IMR-90 (cell line): ENCODE results near the gene ZBTB38. TPM values are rescaled to one million over a fixed set of nuclear protein-coding genes. Genes with fewer than 3 reads are reported as not detected.

Source experiments
- ATAC-seq: fragments of 200-7000 bp; cut with Tn5 transposase; 2 replicates; pipeline ENCODE4 v1.9.1; 2020; ENCODE audit warnings: low read depth, mild to moderate bottlenecking, moderate library complexity
- BruUV-seq: library from RNA; stranded (reverse); fragments of 400-500 nt; replicated peaks from 2 replicates; lab custom pipeline; 2021; lab: Mats Ljungman, UMichigan
- CTCF ChIA-PET: fragments of 300-600 bp; formaldehyde crosslinking; extraction: SDS; loops from one replicate; lab custom pipeline; 2021; ENCODE audit warnings: antibody characterized with exemption; lab: Yijun Ruan, JAX
- POLR2A ChIA-PET: fragments of 300-600 bp; sonication (Branson Sonifier 250); formaldehyde crosslinking; loops from one replicate; lab custom pipeline; 2022; ENCODE audit warnings: antibody characterized with exemption; ENCODE audit not compliant: unreplicated experiment; lab: Charles Lee
- DNase-seq: peaks from one replicate; pipeline ENCODE4 v3.0.0; 2013
- H2AFZ ChIP-seq: replicated peaks from 2 replicates; pipeline ENCODE3; 2013; ENCODE audit warnings: low read length, mild to moderate bottlenecking; ENCODE audit not compliant: poor library complexity
- H2AK5ac ChIP-seq: 2 replicates; pipeline ENCODE4 v1.6.1; 2013; ENCODE audit warnings: low read depth, low read length, inconsistent platforms
- H2AK9ac ChIP-seq: replicated peaks from 2 replicates; pipeline ENCODE3; 2013; ENCODE audit warnings: mild to moderate bottlenecking, low read depth, low read length, moderate library complexity; ENCODE audit not compliant: poor library complexity
- H2BK120ac ChIP-seq: 2 replicates; pipeline ENCODE4 v1.6.1; 2013; ENCODE audit warnings: low read depth, low read length, inconsistent platforms
- H2BK15ac ChIP-seq: 3 replicates; pipeline ENCODE4 v1.6.1; 2013; ENCODE audit warnings: low read depth, low read length, inconsistent platforms
- H2BK20ac ChIP-seq: 2 replicates; pipeline ENCODE4 v1.6.1; 2013; ENCODE audit warnings: low read depth, mild to moderate bottlenecking, inconsistent platforms, low read length, moderate library complexity
- H2BK5ac ChIP-seq: 2 replicates; pipeline ENCODE4 v1.6.1; 2013; ENCODE audit warnings: mild to moderate bottlenecking, low read depth, low read length, inconsistent platforms; ENCODE audit not compliant: poor library complexity, severe bottlenecking
- H3K14ac ChIP-seq: replicated peaks from 2 replicates; pipeline ENCODE4 v1.6.1; 2013; ENCODE audit warnings: low read depth, low read length, inconsistent platforms
- H3K18ac ChIP-seq: 2 replicates; pipeline ENCODE4 v1.6.1; 2013; ENCODE audit warnings: low read depth, low read length, control low read depth
- H3K23ac ChIP-seq: 2 replicates; pipeline ENCODE4 v1.6.1; 2013; ENCODE audit warnings: low read depth, low read length, inconsistent platforms
- H3K27ac ChIP-seq: 2 replicates; pipeline ENCODE4 v1.5.1; 2013; ENCODE audit warnings: mild to moderate bottlenecking, control low read depth, low read length; ENCODE audit not compliant: insufficient read depth
- H3K27me3 ChIP-seq: 2 replicates; pipeline ENCODE4 v1.6.1; 2013; ENCODE audit warnings: low read length; ENCODE audit not compliant: control insufficient read depth, insufficient read depth
- H3K36me3 ChIP-seq: 2 replicates; pipeline ENCODE4 v1.6.1; 2013; ENCODE audit warnings: low read length, mixed read lengths; ENCODE audit not compliant: control insufficient read depth, insufficient read depth
- H3K4ac ChIP-seq: 2 replicates; pipeline ENCODE4 v1.6.1; 2013; ENCODE audit warnings: low read depth, low read length, inconsistent platforms
- H3K4me1 ChIP-seq: 2 replicates; pipeline ENCODE4 v1.6.1; 2013; ENCODE audit warnings: low read length, mixed read lengths; ENCODE audit not compliant: control insufficient read depth, insufficient read depth
- H3K4me2 ChIP-seq: 2 replicates; pipeline ENCODE4 v1.6.1; 2013; ENCODE audit warnings: low read depth, mild to moderate bottlenecking, control low read depth, low read length, moderate library complexity
- H3K4me3 ChIP-seq: 2 replicates; pipeline ENCODE4 v1.5.1; 2013; ENCODE audit warnings: low read depth, mild to moderate bottlenecking, control low read depth, low read length, moderate library complexity; ENCODE audit not compliant: insufficient read depth
- H3K56ac ChIP-seq: 2 replicates; pipeline ENCODE4 v1.6.1; 2013; ENCODE audit warnings: low read length, inconsistent platforms; ENCODE audit not compliant: insufficient read depth; ENCODE audit errors: extremely low read depth
- H3K79me1 ChIP-seq, 2 experiments: 2 replicates each; pipeline ENCODE4 v1.6.1; 2013; ENCODE audit warnings: low read length in 2 of 2, inconsistent platforms in 1 of 2, low read depth in 1 of 2
- H3K9ac ChIP-seq: 2 replicates; pipeline ENCODE4 v1.6.1; 2013; ENCODE audit warnings: low read depth, low read length, control low read depth
- H3K9me1 ChIP-seq: 2 replicates; pipeline ENCODE4 v1.6.1; 2013; ENCODE audit warnings: low read length, inconsistent platforms; ENCODE audit not compliant: insufficient read depth
- H3K9me3 ChIP-seq: 2 replicates; pipeline ENCODE4 v1.6.1; 2013; ENCODE audit warnings: low read length; ENCODE audit not compliant: control insufficient read depth, insufficient read depth
- H4K20me1 ChIP-seq: 2 replicates; pipeline ENCODE4 v1.6.1; 2013; ENCODE audit warnings: low read length, inconsistent platforms; ENCODE audit not compliant: insufficient read depth
- H4K5ac ChIP-seq: 2 replicates; pipeline ENCODE4 v1.6.1; 2013; ENCODE audit warnings: mild to moderate bottlenecking, low read depth, low read length, control low read depth
- H4K8ac ChIP-seq, 2 experiments: 2 replicates each; pipeline ENCODE4 v1.6.1; 2013; ENCODE audit warnings: low read depth in 2 of 2, low read length in 2 of 2, control low read depth in 1 of 2, inconsistent platforms in 1 of 2
- H4K91ac ChIP-seq: 2 replicates; pipeline ENCODE4 v1.6.1; 2013; ENCODE audit warnings: low read depth, low read length, inconsistent platforms; ENCODE audit not compliant: insufficient read depth
- BHLHE40 ChIP-seq: fragments of 150-350 bp; IDR thresholded peaks from 2 replicates; pipeline ENCODE4 v1.6.1; 2016; ENCODE audit warnings: mild to moderate bottlenecking, low read depth, low read length
- CEBPB ChIP-seq: IDR thresholded peaks from 2 replicates; pipeline ENCODE4 v1.6.1; 2012; ENCODE audit warnings: low read depth, low read length, improper control_type of control experiment
- CHD1 ChIP-seq: IDR thresholded peaks from 2 replicates; pipeline ENCODE4 v1.6.1; 2012; ENCODE audit warnings: low read depth, low read length, improper control_type of control experiment
- FOS ChIP-seq: fragments of 150-350 bp; IDR thresholded peaks from 2 replicates; pipeline ENCODE4 v1.6.1; 2016; ENCODE audit warnings: low read depth, low read length
- MAFK ChIP-seq: IDR thresholded peaks from 2 replicates; pipeline ENCODE4 v1.6.1; 2012; ENCODE audit warnings: low read depth, low read length, improper control_type of control experiment
- MAZ ChIP-seq: IDR thresholded peaks from 2 replicates; pipeline ENCODE4 v1.6.1; 2012; ENCODE audit warnings: low read depth, mild to moderate bottlenecking, low read length, improper control_type of control experiment, moderate library complexity, borderline replicate concordance
- MXI1 ChIP-seq: IDR thresholded peaks from 2 replicates; pipeline ENCODE4 v1.6.1; 2012; ENCODE audit warnings: low read depth, mild to moderate bottlenecking, low read length, moderate library complexity, borderline replicate concordance
- NFE2L2 ChIP-seq: fragments of 150-350 bp; IDR thresholded peaks from 2 replicates; pipeline ENCODE4 v1.6.1; 2016; ENCODE audit warnings: low read depth, mild to moderate bottlenecking, low read length
- POLR2A ChIP-seq: IDR thresholded peaks from 2 replicates; pipeline ENCODE4 v1.6.1; 2012; ENCODE audit warnings: mild to moderate bottlenecking, low read depth, low read length
- RAD21 ChIP-seq: IDR thresholded peaks from 2 replicates; pipeline ENCODE4 v1.6.1; 2012; ENCODE audit warnings: low read length, improper control_type of control experiment
- RCOR1 ChIP-seq: IDR thresholded peaks from 2 replicates; pipeline ENCODE4 v1.6.1; 2012; ENCODE audit warnings: mild to moderate bottlenecking, low read length, improper control_type of control experiment; ENCODE audit not compliant: insufficient replicate concordance
- RFX5 ChIP-seq: IDR thresholded peaks from 2 replicates; pipeline ENCODE4 v1.8.0; 2012; ENCODE audit warnings: low read depth, mild to moderate bottlenecking, low read length, moderate library complexity
- SMC3 ChIP-seq: fragments of 150-350 bp; IDR thresholded peaks from 2 replicates; pipeline ENCODE4 v1.6.1; 2016; ENCODE audit warnings: low read depth, mild to moderate bottlenecking, antibody characterized with exemption, low read length, moderate library complexity
- whole genome bisulfite sequencing, 2 experiments: methylation state at CpG; one replicate each; pipeline versions ENCODE4 v1.1.5 to v1.1.7; 2013; ENCODE audit warnings: missing lambda C conversion rate in 2 of 2; ENCODE audit not compliant: insufficient read length in 1 of 2; ENCODE audit errors: extremely low coverage in 2 of 2; 5-methylcytosine and 5-hydroxymethylcytosine counted together
- dilution Hi-C: fragments of 300-500 bp; cut with HindIII; formaldehyde crosslinking; loops from one replicate; pipeline ENCODE4 v1.14.3; 2018; ENCODE audit warnings: low sequenced_read_pairs; ENCODE audit not compliant: unreplicated experiment
- in situ Hi-C: fragments of 300-500 bp; cut with MboI; formaldehyde crosslinking; loops from 3 replicates; pipeline ENCODE4 v1.14.3; 2019; ENCODE audit warnings: low sequenced_read_pairs, inconsistent platforms, mixed read lengths
- intact Hi-C: fragments of 100-400 bp; cut with micrococcal nuclease; formaldehyde crosslinking; loops from 2 replicates; pipeline ENCODE4 v1.10.0; 2022
- polyA plus RNA-seq, 3 experiments: library from polyadenylated mRNA; depleted of rRNA; stranded (reverse); fragments of >200 nt; gene quantifications; 2 replicates each; pipeline ENCODE4 v1.2.3, GENCODE V29; 2012; ENCODE audit warnings: low replicate concordance in 1 of 3
- total RNA-seq: library from RNA; depleted of rRNA; stranded (reverse); fragments of >200 nt; gene quantifications from 2 replicates; pipeline ENCODE4 v1.2.3, GENCODE V29; 2012
- TF ChIP-seq, protein P1 (sequence below): conservative IDR thresholded peaks from 2 replicates; pipeline ENCODE4 v1.5.1; 2012; ENCODE audit warnings: mild to moderate bottlenecking, low read depth, low read length, improper control_type of control experiment
- TF ChIP-seq, protein P2 (sequence below): fragments of 150-350 bp; IDR thresholded peaks from 2 replicates; pipeline ENCODE4 v1.6.1; 2017; ENCODE audit warnings: mild to moderate bottlenecking, antibody characterized with exemption, low read length, low read depth
- TF ChIP-seq, protein P3 (sequence below): fragments of 150-350 bp; IDR thresholded peaks from 2 replicates; pipeline ENCODE4 v1.6.1; 2016; ENCODE audit warnings: low read depth, mild to moderate bottlenecking, low read length, moderate library complexity, borderline replicate concordance

The ZBTB38 gene
- total and polyA plus RNA-seq, 2 of the 4 experiments (the other 2 are of a cell fraction) = 44.9 to 274 TPM

DNA sequence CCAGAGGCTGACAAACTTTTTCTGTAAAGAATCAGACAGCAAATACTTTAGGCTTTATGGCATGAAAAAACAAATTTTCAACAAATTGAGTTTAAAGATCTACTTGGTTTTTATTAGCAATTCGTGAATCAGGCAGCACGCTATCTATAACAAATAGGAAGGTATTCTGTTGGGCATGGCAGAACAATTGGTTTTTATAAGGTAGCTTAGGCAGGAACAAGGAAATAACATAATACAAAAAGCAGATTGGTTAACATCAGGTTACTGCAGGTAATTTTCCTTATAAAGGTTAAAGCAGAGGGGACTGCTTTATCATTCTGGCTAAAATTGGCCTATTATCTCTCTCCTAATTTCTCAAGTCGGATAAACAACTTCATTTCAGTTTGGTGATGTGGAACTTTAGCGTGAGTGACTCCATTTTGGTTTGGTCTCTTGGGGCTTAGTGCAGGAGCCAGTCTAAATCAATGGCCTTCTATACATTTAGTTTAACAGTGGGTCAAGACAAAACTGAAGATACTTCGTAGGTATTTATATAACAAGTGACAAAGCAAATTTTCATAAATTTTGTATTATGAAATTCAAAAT, 26.8 kb downstream of the ZBTB38 start:
- dilution Hi-C loops (no loop called here), in situ Hi-C loops (no loop called here), intact Hi-C loops (no loop called here)
- Histone ChIP-seq H4K20me1 (no peaks in the 10 kb centered on the region), H3K27ac (no peak overlapping the region), H2BK5ac (peak overlapping the region; percentile 6), H2AK9ac (no peak overlapping the region), H2AFZ (no peak overlapping the region), H2AK5ac (no peak overlapping the region), H2BK15ac (no peak overlapping the region), H3K18ac (no peak overlapping the region), H3K27me3 (no peaks in the 10 kb centered on the region), H3K23ac (no peak overlapping the region), H3K4me2 (no peak overlapping the region), H3K4me3 (no peak overlapping the region), H3K9me3 (peaks cover 12% of the 10 kb centered on the region), H3K56ac (no peak overlapping the region), H3K9me1 (peaks cover 4% of the 10 kb centered on the region; the same call in 1 of the 2 replicates), H3K36me3 (peaks cover 25% of the 10 kb centered on the region), H3K4ac (no peak overlapping the region), H4K91ac (no peak overlapping the region), H4K8ac (no peak overlapping the region), H3K14ac (no peak overlapping the region), H4K5ac (no peak overlapping the region; the same call in 1 of the 2 replicates), H3K4me1 (peaks cover 15% of the 10 kb centered on the region), H3K9ac (no peak overlapping the region), H2BK20ac (no peak overlapping the region), H3K79me1 (peaks cover 43 to 66% of the 10 kb centered on the region in 2 experiments), H2BK120ac (no peak overlapping the region)
- POLR2A ChIA-PET = no interaction called here
- WGBS, 2 experiments = no CpG with 5 or more reads among the region's 5 CpGs
- ATAC-seq (no peak), DNase-seq (no peak)
- BruUV-seq = no TSS peak
- CTCF ChIA-PET = no interaction called here
- TF ChIP-seq MAZ = no peak
- no peak for TF ChIP-seq CHD1
- no peak for TF ChIP-seq MXI1
- no peak for TF ChIP-seq POLR2A
- no peak for TF ChIP-seq BHLHE40
- TF ChIP-seq MAFK = no peak
- TF ChIP-seq NFE2L2 = no peak
- no peak for TF ChIP-seq RFX5
- TF ChIP-seq RCOR1 = no peak
- TF ChIP-seq, protein P1, sequence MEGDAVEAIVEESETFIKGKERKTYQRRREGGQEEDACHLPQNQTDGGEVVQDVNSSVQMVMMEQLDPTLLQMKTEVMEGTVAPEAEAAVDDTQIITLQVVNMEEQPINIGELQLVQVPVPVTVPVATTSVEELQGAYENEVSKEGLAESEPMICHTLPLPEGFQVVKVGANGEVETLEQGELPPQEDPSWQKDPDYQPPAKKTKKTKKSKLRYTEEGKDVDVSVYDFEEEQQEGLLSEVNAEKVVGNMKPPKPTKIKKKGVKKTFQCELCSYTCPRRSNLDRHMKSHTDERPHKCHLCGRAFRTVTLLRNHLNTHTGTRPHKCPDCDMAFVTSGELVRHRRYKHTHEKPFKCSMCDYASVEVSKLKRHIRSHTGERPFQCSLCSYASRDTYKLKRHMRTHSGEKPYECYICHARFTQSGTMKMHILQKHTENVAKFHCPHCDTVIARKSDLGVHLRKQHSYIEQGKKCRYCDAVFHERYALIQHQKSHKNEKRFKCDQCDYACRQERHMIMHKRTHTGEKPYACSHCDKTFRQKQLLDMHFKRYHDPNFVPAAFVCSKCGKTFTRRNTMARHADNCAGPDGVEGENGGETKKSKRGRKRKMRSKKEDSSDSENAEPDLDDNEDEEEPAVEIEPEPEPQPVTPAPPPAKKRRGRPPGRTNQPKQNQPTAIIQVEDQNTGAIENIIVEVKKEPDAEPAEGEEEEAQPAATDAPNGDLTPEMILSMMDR = no peak
- TF ChIP-seq RAD21 = no peak
- TF ChIP-seq CEBPB = no peak
- TF ChIP-seq, protein P2, sequence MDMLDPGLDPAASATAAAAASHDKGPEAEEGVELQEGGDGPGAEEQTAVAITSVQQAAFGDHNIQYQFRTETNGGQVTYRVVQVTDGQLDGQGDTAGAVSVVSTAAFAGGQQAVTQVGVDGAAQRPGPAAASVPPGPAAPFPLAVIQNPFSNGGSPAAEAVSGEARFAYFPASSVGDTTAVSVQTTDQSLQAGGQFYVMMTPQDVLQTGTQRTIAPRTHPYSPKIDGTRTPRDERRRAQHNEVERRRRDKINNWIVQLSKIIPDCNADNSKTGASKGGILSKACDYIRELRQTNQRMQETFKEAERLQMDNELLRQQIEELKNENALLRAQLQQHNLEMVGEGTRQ = no peak
- no peak for TF ChIP-seq SMC3
- TF ChIP-seq, protein P3, sequence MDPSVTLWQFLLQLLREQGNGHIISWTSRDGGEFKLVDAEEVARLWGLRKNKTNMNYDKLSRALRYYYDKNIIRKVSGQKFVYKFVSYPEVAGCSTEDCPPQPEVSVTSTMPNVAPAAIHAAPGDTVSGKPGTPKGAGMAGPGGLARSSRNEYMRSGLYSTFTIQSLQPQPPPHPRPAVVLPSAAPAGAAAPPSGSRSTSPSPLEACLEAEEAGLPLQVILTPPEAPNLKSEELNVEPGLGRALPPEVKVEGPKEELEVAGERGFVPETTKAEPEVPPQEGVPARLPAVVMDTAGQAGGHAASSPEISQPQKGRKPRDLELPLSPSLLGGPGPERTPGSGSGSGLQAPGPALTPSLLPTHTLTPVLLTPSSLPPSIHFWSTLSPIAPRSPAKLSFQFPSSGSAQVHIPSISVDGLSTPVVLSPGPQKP = no peak
- no peak for TF ChIP-seq FOS
